Heart right ventricle (tissue), 16 donors: ENCODE results near the gene SH3TC1. TPM values are rescaled to one million over a fixed set of nuclear protein-coding genes. Genes with fewer than 3 reads are reported as not detected.

ENCODE experiments used
- ATAC-seq, 8 donors: fragments of 200-7000 bp; cut with Tn5 transposase; one replicate each; pipeline ENCODE4 v1.9.1; 2020; ENCODE audit warnings: mild to moderate bottlenecking in 8 of 8, moderate library complexity in 8 of 8, moderate number of reproducible peaks in 1 of 8
- DNase-seq, 2 donors: peaks; one replicate each; pipeline ENCODE4 v3.0.0-alpha.2; 2020
- H3K27ac ChIP-seq, 10 donors: fragments of 200-600 bp; sonication (generic) in 2 of 10; one replicate each; pipeline versions ENCODE4 v1.5.0 to v1.8.0; 2020 to 2022; ENCODE audit warnings: mild to moderate bottlenecking in 3 of 10
- H3K27me3 ChIP-seq, 7 donors: fragments of 200-600 bp; one replicate each; pipeline ENCODE4 v1.8.0; 2021 to 2022; ENCODE audit warnings: mild to moderate bottlenecking in 2 of 7
- H3K36me3 ChIP-seq, 9 donors: fragments of 200-600 bp; sonication (generic) in 1 of 9; one replicate each; pipeline versions ENCODE4 v1.5.0 to v1.8.0; 2020 to 2022; ENCODE audit warnings: mild to moderate bottlenecking in 2 of 9
- H3K4me1 ChIP-seq, 9 donors: fragments of 200-600 bp; sonication (generic) in 1 of 9; one replicate each; pipeline versions ENCODE4 v1.5.0 to v1.8.0; 2020 to 2022; ENCODE audit warnings: mild to moderate bottlenecking in 4 of 9
- H3K4me3 ChIP-seq, 10 donors: fragments of 200-600 bp; sonication (generic) in 2 of 10; one replicate each; pipeline versions ENCODE4 v1.5.0 to v1.8.0; 2020 to 2022; ENCODE audit warnings: mild to moderate bottlenecking in 7 of 10, moderate library complexity in 2 of 10
- H3K9me3 ChIP-seq, 11 donors: fragments of 200-600 bp in 10 of 11; sonication (generic) in 2 of 11; one replicate each; pipeline versions ENCODE4 v1.5.0 to v1.8.0; 2013 to 2022; ENCODE audit warnings: mild to moderate bottlenecking in 2 of 11, control low read depth in 1 of 11, moderate library complexity in 1 of 11
- CTCF ChIP-seq, 9 donors: fragments of 200-600 bp; sonication (generic) in 2 of 9; IDR thresholded peaks; one replicate each; pipeline versions ENCODE4 v1.5.0 to v1.8.0; 2021 to 2022; ENCODE audit warnings: antibody characterized with exemption in 9 of 9, mild to moderate bottlenecking in 5 of 9, moderate library complexity in 1 of 9
- WGBS, 2 donors: extraction: QIAGEN DNeasy Blood & Tissue Kit; methylation state at CpG; one replicate each; pipeline ENCODE4 v1.1.7; 2013; ENCODE audit warnings: inconsistent platforms in 1 of 2; 5-methylcytosine and 5-hydroxymethylcytosine counted together
- intact Hi-C, 10 donors: fragments of 100-400 bp; cut with DNase I; formaldehyde crosslinking; loops; one replicate each; pipeline versions ENCODE4 v1.11.1 to v1.14.2; 2022
- polyA plus RNA-seq, 2 donors: library from polyadenylated mRNA; stranded (reverse); fragments of 200-250 nt; gene quantifications; one replicate each; pipeline ENCODE4 v1.2.3, GENCODE V29; 2013
- total RNA-seq, 10 donors: library from RNA; stranded (reverse); fragmentation: NEBNext Ultra II Directional in 3 of 10; extraction: Animal tissue kit (Norgen Biotek cat#: 25700) in 3 of 10; gene quantifications; one replicate each; pipeline versions ENCODE4 v1.2.1 to v1.2.4, GENCODE V29; 2021 to 2023
- donor health status: Arrhythmogenic right ventricular cardiomyopathy.
- donor health status: ischemic (EF 13 %, LVEDD 7.1; RV severe dilation, severe dysfunction).
- donor health status: healthy with polysubstance abuse.
- donor health status: DM: no; HTN: yes; CAD: no.
- donor health status: DM: no; HTN: no; CAD: no.
- donor health status: ischemic (EF 25% LVEDD 6.9; RV normal size, moderate dysfunction).
- donor health status: ischemic (EF 25% LVEDD 5.7; RV mildly dilated, moderate dysfunction).
- donor health status: healthy.
- donor health status: DM: yes; HTN: yes; CAD: no.
- donor health status: Ischemic cardiomyopathy.
- donor health status: ischemic (EF 35%, LVEDD 5.7; RV mildly dilated, moderate dysfunction).
- donor health status: nonischemic (EF 11% LVEDD 7.7; RV severe dilation, severe dysfunction).
- donor health status: DM: yes; HTN: yes; CAD: no.
- donor health status: PGD.
- donor health status: ischemic (EF 29% LVEDD 5.4; RV normal size, mild dysfunction).
- donor health status: nonischemic (EF 23%, LVEDD 6.1; RV moderate dilation, normal function).

The SH3TC1 gene
- total and polyA plus RNA-seq, 12 donors, result 7.4 to 22.8 (median 11.2) TPM

GRCh38 chr4:8173492-8174242, 25.4 kb upstream of the SH3TC1 start:
- Histone ChIP-seq H3K27me3 (peaks cover 0 to 18% (median 0%) of the 10 kb centered on the region in 7 donors), H3K9me3 (peaks cover 0 to 8% (median under 1%) of the 10 kb centered on the region in 11 donors), H3K4me3 (no peak overlapping the region), H3K27ac (no peak overlapping the region), H3K4me1 (peaks cover 0 to 14% (median 8%) of the 10 kb centered on the region in 9 donors), H3K36me3 (no peaks in the 10 kb centered on the region)
- WGBS, 2 donors, result 82 to 83% methylated on average over 13 of the region's 13 CpGs
- intact Hi-C loops, result loop anchor here in 4 of 10 donors (5.0 to 10.0 kb wide), 3 partner anchors 61 to 234 kb away; no protein-coding TSS in a partner anchor
- no peak for DNase-seq
- no peak for TF ChIP-seq CTCF (IDR thresholded peaks at IDR 0.05)
- ATAC-seq, result no peak

- ATAC-seq, result no peak
- H3K4me1 ChIP-seq, result peaks cover 0 to 17% (median 10%) of the 10 kb centered on the region in 9 donors
- WGBS, 2 donors, result 86 to 87% methylated on average over 3 of the region's 3 CpGs
- H3K4me3 ChIP-seq, result no peak overlapping the region
- H3K9me3 ChIP-seq, result no peaks in the 10 kb centered on the region
- no peak overlapping the region for H3K27ac ChIP-seq
- no peak for DNase-seq
- TF ChIP-seq CTCF (IDR thresholded peaks at IDR 0.05), result no peak
- peaks cover 0 to 18% (median 0%) of the 10 kb centered on the region in 7 donors for H3K27me3 ChIP-seq
- H3K36me3 ChIP-seq, result no peaks in the 10 kb centered on the region
- intact Hi-C loops, result loop anchor here in 9 of 10 donors (5.0 to 10.0 kb wide), 6 partner anchors 60 to 232 kb away; no protein-coding TSS in a partner anchor
Observed at GRCh38 chr4:8174970-8175369, 24.1 kb upstream of the SH3TC1 start.

GRCh38 chr4:8175686-8176085, 23.4 kb upstream of the SH3TC1 start:
- no peak overlapping the region for H3K27ac ChIP-seq

More at GRCh38 chr4:8175686-8176085, 23.4 kb upstream of the SH3TC1 start:
- ATAC-seq (no peak), DNase-seq (no peak)
- Histone ChIP-seq H3K27me3 (peaks cover 0 to 18% (median 0%) of the 10 kb centered on the region in 7 donors), H3K36me3 (no peaks in the 10 kb centered on the region), H3K4me1 (peaks cover 0 to 24% (median 14%) of the 10 kb centered on the region in 9 donors), H3K9me3 (no peaks in the 10 kb centered on the region), H3K4me3 (no peak overlapping the region)
- WGBS, 2 donors, result 79 to 83% methylated on average over 6 of the region's 6 CpGs
- TF ChIP-seq CTCF (IDR thresholded peaks at IDR 0.05), result no peak
- intact Hi-C loops, result loop anchor here in 8 of 10 donors (5.0 to 10.0 kb wide), 6 partner anchors 59 to 232 kb away; no protein-coding TSS in a partner anchor
